H1 (cell line): ENCODE measurements around the gene GFAP. TPM values are rescaled to one million over a fixed set of nuclear protein-coding genes. Genes with fewer than 3 reads are reported as not detected.

Source experiments
- CEBPB ChIP-seq: IDR thresholded peaks from 2 replicates; pipeline ENCODE4 v1.6.1; 2012; ENCODE audit warnings: low read depth, low read length
- GTF2F1 ChIP-seq: IDR thresholded peaks from 2 replicates; pipeline ENCODE4 v1.6.1; 2012; ENCODE audit warnings: low read depth, low read length, improper control_type of control experiment, borderline replicate concordance
- HDAC2 ChIP-seq, 2 experiments: fragments of 300-600 bp in 1 of 2; sonication (generic) in 1 of 2; IDR thresholded peaks; 2 replicates each; pipeline ENCODE4 v1.6.1; 2011 to 2012; ENCODE audit warnings: low read depth in 2 of 2, low read length in 2 of 2, mild to moderate bottlenecking in 2 of 2, moderate library complexity in 2 of 2, borderline replicate concordance in 1 of 2, inconsistent platforms in 1 of 2
- JUN ChIP-seq: IDR thresholded peaks from 2 replicates; pipeline ENCODE4 v1.6.1; 2011; ENCODE audit warnings: low read depth, mild to moderate bottlenecking, improper control_type of control experiment, low read length
- POU5F1 ChIP-seq: IDR thresholded peaks from 2 replicates; pipeline ENCODE4 v1.6.1; 2011; ENCODE audit warnings: low read depth, mild to moderate bottlenecking, low read length, moderate library complexity
- RFX5 ChIP-seq: IDR thresholded peaks from 2 replicates; pipeline ENCODE4 v1.6.1; 2011; ENCODE audit warnings: low read depth, low read length, improper control_type of control experiment, borderline replicate concordance
- TAF7 ChIP-seq: optimal IDR thresholded peaks from 2 replicates; pipeline ENCODE3; 2011; ENCODE audit warnings: low read depth, mild to moderate bottlenecking, inconsistent platforms, low read length, moderate library complexity, borderline replicate concordance
- TBP ChIP-seq: IDR thresholded peaks from 2 replicates; pipeline ENCODE4 v1.6.1; 2011; ENCODE audit warnings: low read depth, low read length, improper control_type of control experiment
- polyA plus RNA-seq, 7 experiments: library from polyadenylated mRNA; depleted of rRNA in 3 of 7; stranded (reverse) in 5 of 7; unstranded in 2 of 7; fragments of >200 nt in 5 of 7; fragments of 200-250 nt in 2 of 7; gene quantifications; 1 replicate in 5 of 7; 2 replicates in 1 of 7; 4 replicates in 1 of 7; pipeline versions ENCODE4 v1.2.1 to v1.2.3, GENCODE V29; 2011 to 2013; ENCODE audit warnings: missing spikeins in 2 of 7, mixed read lengths in 2 of 7
- total RNA-seq: library from RNA; stranded (reverse); fragmentation: NEBNext Ultra II Directional; extraction: Animal tissue kit (Norgen Biotek cat#: 25700); gene quantifications from 2 replicates; pipeline ENCODE4 v1.2.1, GENCODE V29; 2021

GFAP gene
- total and polyA plus RNA-seq, 2 of the 8 experiments (the other 6 are each of a cell fraction or from before 2014, with no cell fraction given), result 1.3 to 1.5 TPM

DNA sequence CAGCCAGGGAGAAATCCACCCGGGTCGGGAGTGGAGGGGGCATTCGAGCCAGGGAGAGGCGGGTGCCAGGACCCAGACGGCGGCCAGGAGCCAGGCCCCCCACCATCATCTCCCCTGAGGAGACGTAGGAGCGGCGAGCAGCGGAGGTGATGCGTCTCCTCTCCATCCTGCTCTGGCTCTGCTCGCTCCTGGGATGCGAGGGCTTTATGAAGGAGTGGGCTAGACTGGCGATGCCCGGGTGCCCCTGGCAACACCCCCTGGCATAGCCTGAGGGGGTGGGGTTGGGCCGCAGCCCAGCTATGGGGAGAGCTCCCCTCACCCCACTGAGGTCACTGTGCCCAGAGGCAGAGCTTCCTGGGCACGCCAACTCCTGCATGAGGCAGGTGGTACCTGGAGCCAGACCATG is at the start of gene GFAP (continued):
- TF ChIP-seq HDAC2 (IDR thresholded peaks at IDR 0.05; ENCODE audit: borderline replicate concordance in 1 of 2, low read depth in 2 of 2, low read length in 2 of 2), result no peak
- no peak for TF ChIP-seq JUN
- TF ChIP-seq POU5F1, result no peak
- no peak for TF ChIP-seq RFX5
- TF ChIP-seq CEBPB, result no peak
- TF ChIP-seq TBP, result no peak
- no peak for TF ChIP-seq TAF7
- TF ChIP-seq GTF2F1, result no peak
